Measurements from ENCODE around the gene CD69. TPM values are rescaled to one million over a fixed set of nuclear protein-coding genes. Genes with fewer than 3 reads are reported as not detected.

CD69 gene
- total and polyA plus RNA-seq, 4 donors = 1.3 to 2.7 (median 1.7) TPM

DNA sequence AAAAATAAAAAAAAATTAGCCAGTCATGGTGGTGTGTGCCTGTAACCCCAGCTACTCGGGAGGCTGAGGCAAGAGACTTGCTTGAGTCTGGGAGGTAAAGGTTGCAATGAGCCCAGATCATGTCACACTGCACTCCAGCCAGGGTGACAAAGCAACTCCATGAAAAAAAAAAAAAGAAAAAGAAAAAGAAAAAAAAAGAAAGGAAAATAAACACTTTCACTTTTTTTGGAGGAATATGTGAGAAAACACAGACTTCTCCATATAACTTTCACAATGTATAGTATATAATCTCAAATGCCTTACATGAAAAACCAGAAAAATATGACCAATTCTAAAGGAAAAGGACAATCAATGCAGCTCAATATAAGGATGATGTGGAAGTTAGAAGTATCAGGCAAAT, 36.7 kb downstream of the CD69 start:
- no peak for DNase-seq (ENCODE audit: low spot score)
- H3K27ac ChIP-seq (ENCODE audit: low read depth in 1 of 2, low read length in 2 of 2) = no peak overlapping the region
- H3K36me3 ChIP-seq (ENCODE audit: control insufficient read depth in 4 of 4, insufficient read depth in 3 of 4, low read depth in 1 of 4, low read length in 3 of 4) = no peaks in the 10 kb centered on the region
- 87% methylated on average over 1 of the region's 1 CpG for WGBS
- H3K4me1 ChIP-seq (ENCODE audit: control insufficient read depth in 4 of 4, insufficient read depth in 4 of 4, low read length in 3 of 4) = no peaks in the 10 kb centered on the region
- H3K27me3 ChIP-seq (ENCODE audit: control insufficient read depth in 4 of 4, insufficient read depth in 4 of 4, low read length in 3 of 4) = peaks cover 0 to 3% (median under 1%) of the 10 kb centered on the region in 4 donors
- TF ChIP-seq SP1 (IDR thresholded peaks at IDR 0.05) (no peak), JUND (IDR thresholded peaks at IDR 0.05) (no peak), HNF4G (IDR thresholded peaks at IDR 0.05) (no peak), FOXA2 (IDR thresholded peaks at IDR 0.05) (no peak), NR2F2 (IDR thresholded peaks at IDR 0.05) (no peak), TAF1 (conservative IDR thresholded peaks at IDR 0.05) (no peak), FOXA1 (IDR thresholded peaks at IDR 0.05) (no peak), HNF4A (conservative IDR thresholded peaks at IDR 0.05) (no peak), MAX (IDR thresholded peaks at IDR 0.05) (no peak), EGR1 (IDR thresholded peaks at IDR 0.05; ENCODE audit: low read depth in 2 of 2) (no peak)
- TF ChIP-seq, protein P1, sequence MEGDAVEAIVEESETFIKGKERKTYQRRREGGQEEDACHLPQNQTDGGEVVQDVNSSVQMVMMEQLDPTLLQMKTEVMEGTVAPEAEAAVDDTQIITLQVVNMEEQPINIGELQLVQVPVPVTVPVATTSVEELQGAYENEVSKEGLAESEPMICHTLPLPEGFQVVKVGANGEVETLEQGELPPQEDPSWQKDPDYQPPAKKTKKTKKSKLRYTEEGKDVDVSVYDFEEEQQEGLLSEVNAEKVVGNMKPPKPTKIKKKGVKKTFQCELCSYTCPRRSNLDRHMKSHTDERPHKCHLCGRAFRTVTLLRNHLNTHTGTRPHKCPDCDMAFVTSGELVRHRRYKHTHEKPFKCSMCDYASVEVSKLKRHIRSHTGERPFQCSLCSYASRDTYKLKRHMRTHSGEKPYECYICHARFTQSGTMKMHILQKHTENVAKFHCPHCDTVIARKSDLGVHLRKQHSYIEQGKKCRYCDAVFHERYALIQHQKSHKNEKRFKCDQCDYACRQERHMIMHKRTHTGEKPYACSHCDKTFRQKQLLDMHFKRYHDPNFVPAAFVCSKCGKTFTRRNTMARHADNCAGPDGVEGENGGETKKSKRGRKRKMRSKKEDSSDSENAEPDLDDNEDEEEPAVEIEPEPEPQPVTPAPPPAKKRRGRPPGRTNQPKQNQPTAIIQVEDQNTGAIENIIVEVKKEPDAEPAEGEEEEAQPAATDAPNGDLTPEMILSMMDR (IDR thresholded peaks at IDR 0.05; ENCODE audit: low read depth, low read length, missing input control) = no peak
- no peak overlapping the region for H3K9ac ChIP-seq (ENCODE audit: low read depth in 1 of 2, low read length in 2 of 2)
- no peaks in the 10 kb centered on the region for H3K9me3 ChIP-seq (ENCODE audit: control insufficient read depth in 4 of 4, low read length in 3 of 4)
- H3K4me3 ChIP-seq (ENCODE audit: low read depth in 1 of 3, low read length in 3 of 3) = no peak overlapping the region

GRCh38 chr12:9721394-9722092, 39.2 kb downstream of the CD69 start:
- Histone ChIP-seq H3K4me1 (ENCODE audit: control insufficient read depth in 4 of 4, insufficient read depth in 4 of 4, low read length in 3 of 4) (no peaks in the 10 kb centered on the region), H3K27me3 (ENCODE audit: control insufficient read depth in 4 of 4, insufficient read depth in 4 of 4, low read length in 3 of 4) (peaks cover 0 to 5% (median under 1%) of the 10 kb centered on the region in 4 donors), H3K36me3 (ENCODE audit: control insufficient read depth in 4 of 4, insufficient read depth in 3 of 4, low read depth in 1 of 4, low read length in 3 of 4) (no peaks in the 10 kb centered on the region), H3K27ac (ENCODE audit: low read depth in 1 of 2, low read length in 2 of 2) (no peak overlapping the region), H3K9ac (ENCODE audit: low read depth in 1 of 2, low read length in 2 of 2) (no peak overlapping the region), H3K4me3 (ENCODE audit: low read depth in 1 of 3, low read length in 3 of 3) (no peak overlapping the region), H3K9me3 (ENCODE audit: control insufficient read depth in 4 of 4, low read length in 3 of 4) (no peaks in the 10 kb centered on the region)
- TF ChIP-seq GABPA (IDR thresholded peaks at IDR 0.05 in 1 of 2, conservative IDR thresholded peaks at IDR 0.05 in 1 of 2) (no peak), SP1 (IDR thresholded peaks at IDR 0.05) (no peak), YY1 (IDR thresholded peaks at IDR 0.05) (no peak), HNF4G (IDR thresholded peaks at IDR 0.05) (no peak)
- TF ChIP-seq, protein P2, sequence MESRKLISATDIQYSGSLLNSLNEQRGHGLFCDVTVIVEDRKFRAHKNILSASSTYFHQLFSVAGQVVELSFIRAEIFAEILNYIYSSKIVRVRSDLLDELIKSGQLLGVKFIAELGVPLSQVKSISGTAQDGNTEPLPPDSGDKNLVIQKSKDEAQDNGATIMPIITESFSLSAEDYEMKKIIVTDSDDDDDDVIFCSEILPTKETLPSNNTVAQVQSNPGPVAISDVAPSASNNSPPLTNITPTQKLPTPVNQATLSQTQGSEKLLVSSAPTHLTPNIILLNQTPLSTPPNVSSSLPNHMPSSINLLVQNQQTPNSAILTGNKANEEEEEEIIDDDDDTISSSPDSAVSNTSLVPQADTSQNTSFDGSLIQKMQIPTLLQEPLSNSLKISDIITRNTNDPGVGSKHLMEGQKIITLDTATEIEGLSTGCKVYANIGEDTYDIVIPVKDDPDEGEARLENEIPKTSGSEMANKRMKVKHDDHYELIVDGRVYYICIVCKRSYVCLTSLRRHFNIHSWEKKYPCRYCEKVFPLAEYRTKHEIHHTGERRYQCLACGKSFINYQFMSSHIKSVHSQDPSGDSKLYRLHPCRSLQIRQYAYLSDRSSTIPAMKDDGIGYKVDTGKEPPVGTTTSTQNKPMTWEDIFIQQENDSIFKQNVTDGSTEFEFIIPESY (IDR thresholded peaks at IDR 0.05) = no peak
- TF ChIP-seq, protein P3, sequence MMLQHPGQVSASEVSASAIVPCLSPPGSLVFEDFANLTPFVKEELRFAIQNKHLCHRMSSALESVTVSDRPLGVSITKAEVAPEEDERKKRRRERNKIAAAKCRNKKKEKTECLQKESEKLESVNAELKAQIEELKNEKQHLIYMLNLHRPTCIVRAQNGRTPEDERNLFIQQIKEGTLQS (IDR thresholded peaks at IDR 0.05) = no peak
- WGBS = 80% methylated on average over 5 of the region's 5 CpGs
- no peak for DNase-seq (ENCODE audit: low spot score)
